Stimulated activated CD8-positive, alpha-beta memory T cell treated with anti-CD3 and anti-CD28 coated beads, Interleukin-15, amount 100 ng/mL, for 4 hours (primary cell): ENCODE measurements around the gene CMTR2.

Experiments used
- DNase-seq, 2 donors: peaks; one replicate each; pipeline ENCODE4 v3.0.0-alpha.2; 2020; ENCODE audit warnings: low read depth in 2 of 2

Gene CMTR2

DNA sequence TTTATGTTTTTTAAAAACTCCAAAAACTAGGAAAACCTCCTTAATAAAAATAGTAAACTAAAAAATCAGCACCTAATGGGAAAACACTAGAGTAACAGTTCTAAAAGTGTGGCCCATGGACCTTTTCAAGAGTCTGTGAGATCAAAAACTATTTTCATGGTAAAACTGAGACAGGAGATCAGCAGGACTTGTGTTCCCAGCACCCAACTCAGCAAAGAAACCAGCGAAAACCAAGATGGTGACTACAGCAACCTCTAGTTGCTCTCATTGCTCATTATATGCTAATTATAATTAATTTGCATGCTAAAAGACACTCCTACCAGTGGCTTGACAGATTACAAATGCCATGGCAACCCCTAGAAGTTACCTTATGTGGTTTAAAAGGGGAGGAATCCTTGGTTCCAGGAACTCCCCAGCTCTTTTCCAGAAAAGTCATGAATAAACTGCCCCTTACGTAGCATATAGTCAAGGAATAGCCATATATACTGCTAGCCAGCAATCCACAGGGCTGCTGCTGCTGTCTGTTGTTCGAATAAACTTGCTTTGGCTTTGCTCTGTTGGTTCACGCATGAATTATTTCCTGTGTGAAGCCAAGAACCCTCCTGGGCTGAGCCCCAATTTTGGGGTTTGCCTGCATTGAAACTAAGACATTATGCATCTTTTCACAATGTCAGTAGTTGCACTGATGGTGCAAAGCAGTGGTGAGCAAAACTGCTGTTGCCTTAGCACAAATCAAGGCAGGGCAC lies 12.4 kb downstream of the CMTR2 start:
- DNase-seq: no peak

DNA sequence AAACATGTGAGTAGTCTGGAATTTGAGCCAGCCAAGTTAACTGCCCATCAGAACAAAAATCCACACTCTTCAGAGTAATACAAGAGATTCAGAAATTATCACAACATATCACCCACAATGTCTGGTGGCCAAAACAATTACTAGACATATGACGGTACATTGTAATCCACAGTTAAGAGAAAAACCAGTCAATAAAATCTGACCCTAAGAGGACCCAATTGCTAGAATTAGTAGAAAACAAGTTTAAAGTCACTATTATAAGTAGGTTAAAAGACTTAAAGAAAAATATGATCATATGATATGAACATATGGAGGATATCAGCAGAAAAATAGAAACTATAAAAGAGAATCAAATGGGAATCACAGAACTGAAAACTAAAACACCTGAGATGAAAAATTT lies 15.8 kb downstream of the CMTR2 start:
- DNase-seq: no peak

DNA sequence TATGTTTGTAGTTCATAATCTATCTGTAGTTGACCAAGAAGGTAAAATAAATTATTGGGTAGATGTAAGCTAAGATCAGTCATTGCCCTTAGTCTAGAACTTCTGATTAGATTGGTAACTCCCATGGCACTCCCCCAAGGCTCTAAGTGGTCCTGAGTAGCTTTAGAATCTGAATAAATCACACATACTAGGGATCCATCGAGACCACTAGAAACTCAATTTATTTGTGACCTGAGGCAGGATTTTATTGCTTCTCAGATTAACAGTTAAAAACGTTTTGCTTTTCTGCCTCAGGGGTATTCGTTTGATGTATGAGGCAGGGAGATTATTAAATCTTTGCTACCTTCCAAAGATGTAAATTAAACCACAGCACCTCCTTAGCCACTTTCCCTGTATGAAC lies 24.9 kb downstream of the CMTR2 start:
- no peak for DNase-seq

DNA sequence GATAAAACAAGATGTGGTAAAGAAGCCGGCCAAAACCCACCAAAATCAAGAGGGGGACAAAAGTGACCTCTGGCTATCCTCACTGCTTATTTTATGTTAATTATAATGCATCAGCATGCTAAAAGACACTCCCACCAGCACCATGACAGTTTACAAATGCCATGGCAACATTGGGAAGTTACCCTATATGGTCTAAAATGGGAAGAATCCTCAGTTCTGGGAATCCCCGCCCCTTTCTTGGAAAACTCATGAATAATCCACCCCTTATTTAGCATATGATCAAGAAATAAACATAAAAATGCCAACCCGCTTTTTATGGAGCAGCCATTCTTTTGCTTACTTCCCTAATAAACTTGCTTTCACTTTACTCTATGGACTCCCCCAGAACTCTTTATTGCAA lies 25.6 kb downstream of the CMTR2 start:
- DNase-seq: no peak

GRCh38 chr16:71262391-71262790 lies 26.8 kb downstream of the CMTR2 start:
- no peak for DNase-seq

DNA sequence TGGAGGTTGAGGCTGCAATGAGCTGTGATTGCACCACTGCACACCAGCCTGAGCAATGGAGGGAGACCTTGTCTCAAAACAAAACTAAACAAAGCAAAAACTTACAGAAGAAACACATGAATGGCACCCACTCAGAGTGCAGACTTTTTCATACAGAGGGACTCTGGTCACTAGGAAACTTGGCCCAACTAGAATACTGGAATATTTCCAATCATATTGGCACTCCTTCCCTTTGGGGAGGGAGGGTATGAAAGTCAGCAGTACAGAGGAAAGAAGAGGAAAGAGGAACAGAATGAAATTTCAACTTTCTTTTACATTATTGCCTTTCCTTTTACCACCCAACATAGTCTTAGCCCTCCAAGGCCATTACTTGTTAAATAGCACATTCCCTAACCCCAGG lies 28.2 kb downstream of the CMTR2 start:
- no peak for DNase-seq

DNA sequence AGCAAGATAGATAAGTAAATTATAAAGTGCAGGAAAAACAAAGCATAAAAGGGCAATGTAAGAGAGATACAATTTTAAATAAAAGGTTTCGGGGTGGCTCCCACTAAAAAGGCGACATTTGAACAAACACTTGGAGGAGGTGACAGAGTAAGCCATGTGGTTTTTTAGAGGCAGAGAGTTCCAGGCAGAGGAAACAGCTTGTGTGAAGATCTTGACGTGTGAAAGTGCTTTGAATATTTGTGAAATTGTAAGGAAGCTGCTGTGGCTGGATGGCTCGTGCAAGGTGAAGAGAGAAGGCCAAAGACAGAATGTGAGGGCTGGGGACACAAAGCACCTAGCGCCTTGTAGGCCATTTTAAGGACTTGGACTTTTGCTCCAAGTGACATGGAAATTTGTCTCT lies 30.1 kb downstream of the CMTR2 start:
- no peak for DNase-seq

GRCh38 chr16:71258372-71258771 lies 30.8 kb downstream of the CMTR2 start:
- DNase-seq: no peak

- no peak for DNase-seq
These were observed 31.4 kb downstream of the CMTR2 start for GRCh38 chr16:71257768-71258167.

DNA sequence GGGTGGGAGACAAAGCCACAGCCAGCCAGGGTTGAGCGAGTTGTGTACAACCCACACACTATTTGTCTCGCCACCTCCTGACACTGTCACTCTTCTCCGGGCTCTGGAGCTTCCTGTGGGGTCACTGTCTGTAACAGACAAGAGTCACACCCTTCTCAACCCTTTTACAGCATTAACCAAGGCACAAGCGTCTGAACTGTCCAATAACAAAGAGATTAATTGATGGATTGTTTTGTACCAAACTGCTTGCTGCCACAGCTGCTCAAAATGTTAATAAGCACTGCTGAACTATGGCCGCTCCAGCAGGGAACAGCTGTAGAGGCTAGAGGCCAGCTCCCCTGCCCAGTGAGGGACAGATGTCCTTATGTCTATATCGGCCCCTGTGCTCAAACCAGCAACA lies 33.5 kb downstream of the CMTR2 start:
- no peak for DNase-seq

DNA sequence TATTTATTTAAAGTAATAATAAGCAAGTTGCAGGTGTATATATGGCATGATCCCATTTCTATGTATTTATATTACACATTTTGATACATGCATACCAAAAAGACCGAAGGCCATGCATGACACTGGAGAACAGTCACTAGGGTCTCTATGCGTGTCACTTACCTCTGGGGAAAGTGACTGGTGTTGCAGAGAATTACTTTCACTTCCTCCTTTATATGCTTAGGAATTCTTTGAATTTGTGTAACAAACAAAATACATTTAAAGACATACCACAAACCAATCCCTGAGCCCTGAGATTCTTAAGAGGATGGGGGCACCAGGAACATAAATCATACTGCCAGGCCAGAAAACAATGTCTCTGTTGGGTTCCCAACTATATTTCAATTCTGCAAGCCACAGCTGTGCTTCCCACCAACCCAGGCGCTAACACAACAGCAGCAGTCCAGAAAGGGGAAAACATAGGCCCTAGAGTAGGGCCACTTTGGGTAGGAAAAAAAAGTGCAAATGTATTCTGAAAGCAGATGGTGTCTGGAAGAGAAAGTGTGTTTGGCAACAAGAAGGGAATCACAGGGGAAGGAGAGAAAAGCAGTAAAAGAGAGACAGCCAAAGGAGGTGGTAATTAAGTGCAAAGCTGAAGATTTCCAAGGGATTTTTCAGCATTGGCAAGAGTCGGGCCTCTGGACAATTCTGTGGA lies 34.2 kb downstream of the CMTR2 start:
- no peak for DNase-seq

- no peak for DNase-seq
These were observed 38.6 kb downstream of the CMTR2 start for GRCh38 chr16:71250461-71251235.

- DNase-seq: no peak
These were observed 39.8 kb downstream of the CMTR2 start for GRCh38 chr16:71249399-71249798.

DNA sequence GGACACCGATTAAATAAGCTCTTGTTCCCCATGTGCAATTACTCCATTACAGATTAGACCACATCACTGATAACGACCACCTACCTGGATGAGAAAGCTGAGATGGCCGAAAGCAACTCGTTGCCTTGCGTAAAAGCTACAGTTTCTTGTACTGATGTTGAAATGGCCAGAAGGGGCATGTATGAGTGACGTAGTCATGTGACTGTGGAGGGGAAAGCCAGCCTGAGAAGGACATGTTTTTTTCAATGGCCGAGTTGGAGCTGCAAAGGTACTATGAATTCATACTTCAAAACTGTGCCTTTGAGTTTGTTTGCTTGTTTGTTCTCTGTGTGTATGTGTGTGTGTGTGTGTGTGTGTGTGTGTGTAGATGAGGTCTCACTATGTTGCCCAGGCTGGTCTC lies 41.7 kb downstream of the CMTR2 start:
- DNase-seq: no peak

DNA sequence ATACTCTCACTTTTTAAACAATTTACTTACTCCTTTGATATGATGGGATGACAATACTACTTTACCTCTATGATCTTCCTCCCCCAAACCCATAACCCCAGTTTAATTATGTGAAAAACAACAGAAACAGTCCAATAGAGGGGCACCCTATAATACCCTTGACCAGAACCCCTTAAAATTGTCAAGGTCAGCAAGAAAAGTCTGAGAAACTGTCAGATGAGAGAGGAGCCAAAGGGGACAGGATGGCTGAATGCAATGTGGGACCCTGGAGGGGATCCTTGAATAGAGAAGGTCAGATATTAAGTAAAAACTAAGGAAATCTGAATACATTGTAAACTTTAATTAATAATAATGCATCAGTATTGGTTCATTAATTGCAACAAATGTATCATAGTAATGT lies 42.9 kb downstream of the CMTR2 start:
- no peak for DNase-seq

DNA sequence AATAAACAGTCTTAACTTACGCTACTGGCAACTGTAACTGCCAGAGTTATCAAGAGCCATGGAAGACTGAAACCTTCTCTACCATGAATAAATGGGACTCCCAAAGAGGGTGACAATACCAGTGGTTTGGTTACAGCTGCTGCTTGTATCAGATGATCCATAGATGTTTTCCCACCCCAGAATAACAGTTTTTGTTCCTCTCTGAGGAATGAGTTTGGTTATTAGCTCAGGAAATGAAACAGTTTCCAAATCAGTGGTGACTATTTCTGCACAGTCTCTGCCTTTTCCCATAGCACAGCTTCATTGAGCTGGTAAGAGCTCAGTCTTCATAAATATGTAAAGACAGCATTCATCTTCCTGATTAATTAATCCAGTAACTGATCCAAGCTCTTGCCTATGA lies 44.7 kb downstream of the CMTR2 start:
- no peak for DNase-seq

DNA sequence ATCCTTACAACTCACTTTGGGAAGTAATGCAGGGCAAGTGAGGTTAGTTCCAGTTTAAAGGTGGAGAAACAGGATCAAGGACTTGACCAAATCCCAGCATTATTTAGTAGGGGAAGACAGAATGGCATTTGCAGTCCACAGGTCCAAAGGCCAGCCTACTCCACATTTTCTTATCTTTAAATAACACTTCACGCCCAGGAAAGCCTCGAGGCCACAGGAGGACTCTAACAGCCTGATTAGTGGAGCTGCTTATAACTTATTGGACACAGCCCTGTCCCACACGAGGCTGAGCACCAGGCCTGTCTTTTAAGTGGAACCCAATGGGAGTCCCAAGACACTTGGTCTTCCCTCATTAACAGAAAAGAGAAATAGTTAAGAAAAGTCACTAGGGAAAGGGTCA lies 46.6 kb downstream of the CMTR2 start:
- DNase-seq: no peak

GRCh38 chr16:71242036-71242435 lies 47.2 kb downstream of the CMTR2 start:
- DNase-seq: no peak
